HG03103 (cell line): ENCODE results near the gene FBXO45.
"Not testable (repeated sequence)": the region's sequence is repeated elsewhere in the genome, so short reads cannot be mapped to it uniquely, and the experiment has no call there.

ENCODE experiments used
- ATAC-seq: cut with Tn5 transposase; IDR thresholded peaks from one replicate; pipeline ENCODE4 v1.9.1; 2021; ENCODE audit warnings: low read depth; ENCODE audit not compliant: unreplicated experiment

The FBXO45 gene

GRCh38 chr3:196611761-196612483 lies 43.5 kb downstream of the FBXO45 start:
- no peak for ATAC-seq

DNA sequence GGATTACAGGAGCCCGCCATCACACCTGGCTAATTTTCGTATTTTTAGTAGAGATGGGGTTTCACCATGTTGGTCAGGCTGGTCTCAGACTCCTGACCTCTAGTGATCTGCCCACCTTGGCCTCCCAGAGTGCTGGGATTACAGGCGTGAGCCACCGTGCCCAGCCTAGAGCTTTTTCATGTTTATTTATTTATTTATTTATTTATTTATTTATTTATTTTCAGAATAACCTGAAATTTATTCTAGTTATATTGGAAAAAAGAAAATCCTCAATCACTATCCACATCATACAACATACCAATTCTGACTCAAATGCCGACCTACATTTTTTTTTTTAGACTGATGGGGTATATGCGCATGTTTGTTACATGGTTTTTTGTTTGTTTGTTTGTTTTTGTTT lies 46.8 kb downstream of the FBXO45 start:
- ATAC-seq: not testable (repeated sequence)

DNA sequence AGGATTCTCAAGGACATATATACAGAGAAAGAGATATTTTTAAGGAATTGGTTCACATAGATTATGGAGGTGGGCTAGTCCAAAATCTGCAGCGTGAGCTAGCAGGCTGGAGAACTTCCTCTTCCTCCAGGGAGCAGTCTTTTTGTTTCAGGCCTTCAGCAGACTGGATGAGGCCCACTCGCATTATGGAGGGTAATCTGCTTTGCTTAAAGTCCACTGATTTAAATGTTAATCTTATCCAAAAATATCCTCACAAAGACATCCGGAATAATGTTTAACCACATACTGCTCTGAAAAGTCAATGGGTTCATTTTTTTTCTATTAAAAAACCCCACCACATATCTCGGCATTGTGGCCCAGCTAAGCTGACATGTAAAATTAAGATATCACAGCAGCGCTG lies 48.8 kb downstream of the FBXO45 start:
- ATAC-seq: no peak

DNA sequence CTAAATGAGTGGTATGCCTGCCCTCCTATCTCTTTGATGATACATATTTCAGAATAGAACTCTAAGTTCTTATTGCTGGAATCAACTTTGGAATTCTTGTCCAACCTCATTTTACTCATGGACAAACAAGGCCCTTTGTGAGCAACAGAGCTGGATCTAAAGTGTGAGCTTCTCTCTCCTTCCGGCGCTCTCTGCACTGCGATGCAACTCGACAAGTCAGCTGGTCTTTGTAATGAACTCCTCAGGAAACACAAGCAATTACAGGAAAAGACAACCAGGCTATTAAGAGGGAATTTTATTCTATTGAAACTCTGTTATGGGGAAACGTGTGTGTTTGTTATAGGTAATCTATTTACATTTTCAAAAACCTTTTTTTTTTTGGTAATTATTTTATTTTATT lies 50.8 kb downstream of the FBXO45 start:
- ATAC-seq: no peak

GRCh38 chr3:196619627-196620026 lies 51.2 kb downstream of the FBXO45 start:
- not testable (repeated sequence) for ATAC-seq

DNA sequence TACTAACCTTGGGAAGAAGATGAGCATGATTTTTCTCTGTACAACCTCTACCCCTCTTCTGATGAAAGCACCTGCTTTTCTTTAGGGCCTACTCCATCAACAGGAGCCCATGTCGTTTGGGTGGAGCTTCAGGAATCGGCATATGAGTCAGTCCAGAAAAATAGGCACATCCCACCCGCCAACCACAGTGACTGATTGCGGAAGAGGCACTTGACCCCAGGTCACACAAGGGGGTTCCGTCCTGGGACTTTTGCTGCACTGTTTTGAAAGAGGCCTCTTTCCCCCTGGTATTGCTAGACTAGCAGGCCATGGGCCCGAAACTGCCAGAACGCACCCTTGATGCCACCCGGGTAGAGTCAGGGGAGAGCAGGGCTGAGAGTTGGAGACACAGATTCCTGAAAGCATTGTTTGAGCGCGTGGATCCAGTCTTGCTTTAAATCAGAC lies 51.7 kb downstream of the FBXO45 start:
- peak; percentile 51 for ATAC-seq

DNA sequence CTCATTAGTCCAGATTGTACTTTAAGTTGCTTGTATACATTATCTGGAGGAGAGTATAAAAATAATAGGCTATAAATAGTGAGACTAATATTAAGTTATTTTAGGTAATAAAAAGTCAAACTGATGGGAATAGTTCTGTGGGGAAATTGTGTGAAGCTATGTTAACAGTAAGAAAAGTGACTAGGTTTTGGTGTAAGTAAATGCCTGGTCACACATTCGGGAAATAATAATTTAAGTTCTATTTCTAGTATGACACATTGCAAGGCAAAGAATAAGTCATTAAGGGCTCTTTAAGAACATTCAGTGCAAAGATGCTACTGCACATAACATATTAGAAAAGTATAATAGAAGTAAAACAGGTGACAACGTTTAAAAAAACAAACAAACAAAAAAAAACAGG lies 52.2 kb downstream of the FBXO45 start:
- ATAC-seq: no peak

DNA sequence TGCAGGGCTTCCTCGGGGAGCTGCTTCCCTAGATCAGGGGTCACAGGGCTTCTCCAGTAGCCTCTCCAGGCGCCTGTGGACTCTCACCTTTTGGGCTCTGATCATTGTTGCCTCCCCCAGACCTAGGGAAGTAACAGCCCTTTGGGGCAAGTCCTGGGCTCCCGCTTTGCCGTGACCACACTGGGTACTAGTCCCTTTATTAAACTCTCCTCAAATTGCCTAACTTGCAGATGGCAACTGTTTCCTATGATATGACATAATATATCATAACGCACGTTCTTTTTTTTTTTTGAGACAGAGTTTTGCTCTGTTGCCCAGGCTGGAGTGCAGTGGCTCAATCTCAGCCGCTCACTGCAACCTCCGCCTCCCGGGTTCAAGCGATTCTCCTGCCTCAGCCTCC lies 53.2 kb downstream of the FBXO45 start:
- no peak for ATAC-seq

GRCh38 chr3:196624067-196624790 lies 55.8 kb downstream of the FBXO45 start:
- ATAC-seq: peak; percentile 52

DNA sequence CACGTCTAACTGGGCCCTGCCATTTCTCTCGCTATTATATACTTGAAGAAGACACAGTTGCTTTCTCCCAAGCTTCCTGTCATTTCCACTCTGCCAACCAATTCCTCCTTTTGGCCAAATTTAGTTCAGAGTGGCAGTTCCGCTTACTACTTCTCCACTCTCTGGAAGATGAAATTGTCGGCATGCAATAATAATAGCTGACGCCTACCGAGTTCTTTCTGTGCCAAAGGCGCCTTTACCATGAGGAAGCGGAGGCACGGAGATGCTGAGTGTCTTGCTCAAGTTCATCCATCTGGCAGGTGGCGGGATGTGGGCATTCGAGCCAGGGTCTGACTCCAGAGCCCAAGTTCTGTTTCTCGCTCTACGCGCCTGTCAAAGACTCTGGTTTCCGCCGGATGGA lies 56.4 kb downstream of the FBXO45 start:
- no peak for ATAC-seq

DNA sequence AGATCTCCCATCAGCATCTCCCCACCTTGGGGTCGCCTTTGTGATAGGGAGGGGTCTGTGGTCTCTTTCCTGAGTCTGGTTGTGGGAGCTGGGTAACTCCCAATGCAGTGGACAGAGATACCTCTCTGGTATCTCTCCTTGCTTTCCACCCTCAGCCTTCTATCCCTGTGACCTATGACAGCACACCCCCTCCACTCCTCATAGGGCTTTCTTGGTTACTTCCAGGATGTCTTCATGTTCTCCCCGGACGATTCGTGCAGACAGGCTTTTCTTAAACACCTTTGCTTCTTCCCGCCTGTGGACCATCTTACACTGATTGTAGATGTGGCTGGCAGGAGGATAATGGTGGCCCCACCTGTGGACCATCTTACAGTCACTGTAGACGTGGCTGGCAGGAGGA lies 56.9 kb downstream of the FBXO45 start:
- ATAC-seq: no peak

- no peak for ATAC-seq
Observed at GRCh38 chr3:196627918-196628231, 59.4 kb downstream of the FBXO45 start.

DNA sequence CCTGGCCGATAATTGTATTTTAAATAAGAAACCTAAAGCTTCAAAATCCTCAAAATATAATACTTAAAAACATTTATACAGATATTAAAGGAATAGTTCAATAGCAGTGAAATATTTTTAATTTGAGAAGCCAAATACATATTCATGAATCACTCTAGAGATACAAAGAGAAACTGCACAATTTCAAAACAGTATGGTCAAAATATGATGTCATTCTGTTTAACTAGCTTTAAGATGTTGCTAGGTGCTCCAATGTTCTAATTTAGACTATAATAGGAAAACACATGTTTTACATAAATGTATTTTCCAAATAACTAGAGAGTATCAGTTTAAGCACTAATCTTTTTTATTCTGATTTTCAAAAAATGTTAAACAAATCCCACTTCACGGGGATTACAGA lies 60.8 kb downstream of the FBXO45 start:
- ATAC-seq: no peak

DNA sequence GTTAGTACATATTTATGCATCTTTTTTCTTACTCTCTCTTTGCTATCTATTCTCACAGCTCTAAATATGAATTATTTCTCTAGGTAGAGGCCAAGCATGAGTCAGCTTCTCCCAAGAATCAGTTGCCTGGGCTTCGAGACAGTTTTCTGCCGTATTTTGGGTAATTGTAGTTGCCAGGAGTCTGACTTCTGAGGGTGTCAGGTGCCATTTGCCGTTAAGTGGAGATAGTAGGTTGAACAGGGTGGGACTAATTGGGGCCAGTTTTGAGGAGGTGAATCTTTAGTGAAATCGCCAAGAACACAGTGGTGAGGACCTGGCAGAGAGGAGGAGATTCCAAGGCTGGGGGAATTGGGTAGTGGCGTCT lies 63.2 kb downstream of the FBXO45 start:
- ATAC-seq: no peak

DNA sequence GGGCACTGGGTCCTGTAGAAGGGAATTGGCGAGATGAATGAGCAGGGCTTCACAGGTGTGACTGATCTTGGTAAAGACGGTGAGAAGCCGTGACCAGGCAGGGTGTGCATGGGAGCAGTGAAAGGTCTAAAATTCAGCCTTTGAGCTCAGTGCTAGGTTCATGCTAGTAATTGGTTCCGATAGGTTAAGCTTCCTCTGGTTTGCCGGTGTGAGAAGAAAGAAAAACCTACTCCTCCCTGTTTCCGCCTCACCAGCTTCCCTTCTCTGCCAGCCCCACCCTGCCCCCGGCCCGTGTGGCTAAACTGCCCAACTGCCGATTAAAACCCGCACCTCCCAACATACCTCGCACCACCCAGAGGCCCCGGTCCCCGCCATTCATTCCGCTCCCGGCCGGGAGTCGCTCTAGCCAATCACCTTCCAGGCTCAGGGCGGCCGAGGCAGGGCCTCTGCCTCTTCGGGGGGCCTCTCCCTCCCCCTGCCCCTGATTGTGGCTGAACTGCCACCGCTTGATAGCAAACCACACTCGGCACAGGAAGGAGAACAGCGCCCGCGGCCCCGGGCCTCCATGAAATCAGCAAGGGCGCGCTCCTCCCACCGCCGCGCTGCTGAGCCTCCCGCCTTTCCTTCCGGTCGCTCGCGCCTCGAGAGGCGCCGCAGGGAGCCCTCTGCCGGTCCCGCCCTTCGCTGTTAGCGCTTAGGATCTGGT lies 63.7 kb downstream of the FBXO45 start:
- peak; percentile 60 for ATAC-seq

DNA sequence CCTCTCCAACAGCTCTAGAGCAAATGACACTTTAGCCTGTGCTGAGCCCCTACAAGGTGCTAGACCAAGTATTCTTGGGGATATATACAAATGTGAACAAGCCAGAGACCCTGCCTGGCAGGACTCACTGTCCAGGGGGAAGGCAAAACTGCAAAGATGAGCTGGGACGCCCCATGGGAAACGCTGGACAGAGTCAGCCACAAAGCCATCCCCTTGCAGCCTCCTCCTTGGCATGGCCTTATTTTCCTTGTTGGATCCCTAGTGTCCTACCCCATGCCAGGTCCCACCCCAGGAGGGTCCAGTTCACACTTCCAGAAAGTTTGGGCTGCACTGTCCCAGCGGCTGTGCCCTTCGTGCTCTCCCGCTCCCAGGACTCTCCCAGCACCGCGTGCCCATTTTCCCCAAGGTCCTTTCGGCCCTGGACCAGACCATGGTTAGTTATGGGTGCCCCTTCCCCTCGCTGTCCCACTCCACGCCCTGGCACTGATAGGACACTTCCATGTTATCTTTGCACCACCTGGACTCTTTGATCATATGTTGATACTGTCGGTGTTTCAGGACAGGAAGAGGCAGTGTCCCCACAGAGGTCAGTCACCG lies 65.2 kb downstream of the FBXO45 start:
- no peak for ATAC-seq

DNA sequence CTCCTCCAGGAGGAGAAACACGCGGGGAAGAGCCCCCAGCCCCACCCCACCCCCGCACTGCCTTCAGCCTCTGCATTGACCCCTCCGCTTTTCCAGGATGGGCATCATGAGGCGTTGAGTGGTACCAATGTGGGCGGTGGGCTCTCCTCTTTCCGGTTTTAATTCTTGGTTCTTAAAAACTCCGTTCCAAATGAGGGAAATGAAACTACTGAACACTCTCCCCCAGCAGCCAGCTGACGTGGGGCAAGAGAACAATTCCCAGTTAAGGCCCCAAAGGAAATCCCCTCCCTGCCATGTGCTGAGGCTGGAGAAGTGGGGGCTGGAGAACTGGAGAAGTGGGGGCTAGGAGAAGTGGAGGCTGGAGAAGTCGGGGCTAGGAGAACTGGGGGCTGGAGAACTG lies 65.8 kb downstream of the FBXO45 start:
- no peak for ATAC-seq

- ATAC-seq: no peak
Observed at GRCh38 chr3:196634829-196635228, 66.4 kb downstream of the FBXO45 start.

- ATAC-seq: no peak
Observed at GRCh38 chr3:196636369-196637349, 68.2 kb downstream of the FBXO45 start.

GRCh38 chr3:196637941-196638340 lies 69.5 kb downstream of the FBXO45 start:
- not testable (repeated sequence) for ATAC-seq
